Lung microvascular endothelial cell (primary cell): ENCODE results near the gene NMRK2. TPM values are rescaled to one million over a fixed set of nuclear protein-coding genes. Genes with fewer than 3 reads are reported as not detected.

Experiments
- DNase-seq, 2 donors: peaks; one replicate each; pipeline versions ENCODE4 v3.0.0 to v3.0.0-alpha.2; 2010; ENCODE audit warnings: low read depth in 2 of 2
- total RNA-seq: library from RNA; depleted of rRNA; stranded (reverse); fragments of >200 nt; gene quantifications from 2 replicates; pipeline ENCODE4 v1.2.1, GENCODE V29; 2014

Gene NMRK2
- total RNA-seq, 1 donor from 2014 or later: not detected

DNA sequence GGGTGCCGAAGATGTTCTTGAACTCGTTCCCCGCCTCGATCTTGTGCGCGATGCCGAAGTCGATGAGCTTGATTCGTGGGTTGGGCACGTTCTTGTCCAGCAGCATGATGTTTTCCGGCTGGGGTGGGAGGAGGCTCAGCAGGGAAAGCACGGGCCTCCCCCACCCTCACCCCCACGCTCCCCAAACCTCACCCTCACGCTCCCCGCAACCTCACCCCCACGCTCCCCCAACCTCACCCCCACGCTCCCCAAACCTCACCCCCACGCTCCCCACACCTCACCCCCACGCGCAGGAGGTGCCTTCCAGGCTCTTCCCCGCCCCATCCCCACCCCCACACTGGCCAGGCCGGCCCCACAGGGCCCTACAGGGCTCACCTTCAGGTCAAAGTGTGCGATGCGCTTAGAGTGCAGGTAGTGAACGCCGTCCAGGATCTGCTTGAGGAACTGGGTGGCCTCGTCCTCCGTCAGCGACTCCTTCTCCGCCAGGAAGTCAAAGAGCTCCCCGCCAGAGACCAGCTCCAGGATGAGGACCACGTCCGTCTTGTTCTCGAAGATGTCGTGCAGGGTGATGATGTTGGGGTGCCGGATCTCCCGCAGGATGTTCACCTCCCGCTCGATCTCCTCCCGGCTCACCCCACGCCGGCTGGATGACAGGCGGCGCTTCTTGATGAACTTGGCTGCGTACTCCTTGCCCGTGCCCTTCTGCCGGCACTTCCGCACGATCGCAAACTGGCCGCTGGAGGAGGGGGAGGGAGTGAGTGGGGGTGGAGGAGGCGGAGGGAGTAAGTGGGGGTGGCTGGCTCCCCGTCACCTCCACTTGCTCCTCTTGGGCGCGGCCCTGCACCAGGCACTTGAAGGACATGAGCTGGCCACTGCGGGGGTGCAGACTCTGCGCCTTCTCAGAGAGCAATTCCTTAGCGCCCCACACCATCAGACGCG is 31.7 kb downstream of the NMRK2 start:
- DNase-seq: no peak

DNA sequence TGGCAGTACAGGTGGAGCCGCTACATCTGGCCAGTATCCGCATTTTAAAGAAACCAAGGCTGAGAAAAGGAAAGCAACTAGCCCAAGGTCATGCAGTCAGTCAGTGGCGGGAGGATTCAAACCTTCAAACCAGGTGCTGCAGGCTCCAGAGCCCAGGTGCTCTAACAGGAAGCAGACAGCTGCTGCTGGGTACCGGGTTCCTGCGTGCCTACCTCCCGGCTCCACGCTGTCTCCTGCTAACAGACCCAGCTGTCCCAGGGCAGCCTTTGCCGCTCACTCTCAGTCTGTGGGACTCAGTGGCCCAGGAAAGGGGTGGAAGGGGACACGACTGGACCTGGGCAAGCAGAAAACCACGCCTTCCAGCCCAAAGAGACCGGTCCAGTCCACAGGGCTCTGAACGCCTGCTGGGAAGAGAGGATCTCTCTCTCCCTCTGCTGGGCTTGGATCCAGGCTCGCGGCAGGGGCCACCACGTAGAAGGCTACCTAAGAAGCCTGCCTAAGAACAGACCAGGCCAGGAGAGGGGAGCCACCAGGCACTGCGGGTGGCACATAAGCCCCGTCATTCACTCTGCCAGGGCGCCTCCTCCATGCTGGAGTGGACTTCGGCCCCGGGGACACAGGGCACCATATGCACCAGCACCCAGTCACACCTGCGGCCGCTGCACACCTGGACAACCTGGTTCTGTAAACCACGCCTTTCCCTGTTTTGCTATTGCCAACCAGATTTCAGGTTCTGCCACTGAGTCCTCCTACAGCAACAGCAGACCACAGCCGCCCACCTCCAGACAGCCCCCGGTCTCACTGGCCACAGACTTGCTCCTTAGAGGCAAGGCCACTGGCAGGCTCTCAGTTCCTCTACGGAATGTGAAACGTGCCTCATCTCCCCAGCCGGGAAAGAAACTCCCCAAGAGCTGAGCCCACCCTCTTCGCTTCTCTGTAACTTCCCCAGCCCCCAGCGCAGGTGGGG is 33.5 kb downstream of the NMRK2 start:
- no peak for DNase-seq

DNA sequence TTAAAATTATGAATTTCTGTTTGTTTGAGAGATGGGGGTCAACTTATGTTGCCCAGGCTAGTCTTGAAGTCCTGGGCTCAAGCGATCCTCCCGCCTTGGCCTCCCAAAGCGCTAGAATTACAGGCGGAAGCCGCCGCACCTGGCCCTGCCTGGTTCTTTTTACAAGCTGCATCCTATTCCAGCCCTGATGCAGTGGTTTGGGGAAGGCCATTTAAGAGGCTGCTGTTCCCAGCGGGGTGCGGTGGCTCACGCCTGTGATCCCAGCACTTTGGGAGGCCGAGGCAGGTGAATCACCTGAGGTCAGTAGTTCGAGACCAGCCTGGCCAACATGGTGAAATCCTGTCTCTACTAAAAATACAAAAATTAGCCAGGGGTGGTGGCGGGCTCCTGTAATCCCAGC is 35.1 kb downstream of the NMRK2 start:
- peak in 1 of 2 donors; percentile 1 for DNase-seq

DNA sequence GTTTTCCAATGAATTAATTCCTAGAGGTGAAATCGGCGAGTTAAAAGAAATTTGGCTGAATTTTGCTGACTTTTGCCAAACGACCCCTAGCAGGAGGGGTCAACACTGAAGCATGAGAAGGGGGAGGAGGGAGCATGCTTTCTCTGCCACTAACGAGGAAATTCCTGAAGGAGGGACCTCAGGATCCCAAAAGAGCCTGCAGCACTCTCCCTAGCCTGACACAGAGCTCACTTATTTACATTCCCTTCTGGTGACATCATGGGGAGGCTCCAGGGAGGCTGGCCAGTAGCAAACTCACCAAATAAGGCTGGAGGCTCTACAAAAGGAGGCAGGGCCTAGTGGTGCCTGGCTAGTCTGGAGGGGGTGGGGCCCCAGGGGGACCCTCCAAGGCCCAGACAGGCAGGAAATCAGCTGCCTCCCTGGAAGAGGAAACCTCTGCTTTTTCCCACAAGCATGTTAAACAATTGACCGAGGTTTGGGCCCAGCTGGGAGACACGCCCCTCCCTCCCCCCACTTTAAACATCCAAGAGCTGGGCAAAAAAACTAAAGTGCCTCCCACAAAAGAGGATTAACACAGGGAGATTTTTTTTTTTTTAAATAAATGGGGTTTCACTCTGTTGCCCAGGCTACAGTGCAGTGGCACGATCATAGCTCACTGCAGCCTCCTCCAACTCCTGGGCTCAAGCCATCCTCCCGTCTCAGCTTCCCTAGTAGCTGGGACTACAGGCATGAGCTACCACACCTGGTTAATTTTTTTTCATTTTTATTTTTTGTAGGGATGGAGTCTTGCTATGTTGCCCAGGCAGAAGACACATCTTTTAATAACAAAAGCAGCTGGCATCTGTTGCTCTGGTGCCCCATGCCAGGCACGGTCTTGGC is 35.9 kb downstream of the NMRK2 start:
- DNase-seq: peak; percentile 99 to 100

DNA sequence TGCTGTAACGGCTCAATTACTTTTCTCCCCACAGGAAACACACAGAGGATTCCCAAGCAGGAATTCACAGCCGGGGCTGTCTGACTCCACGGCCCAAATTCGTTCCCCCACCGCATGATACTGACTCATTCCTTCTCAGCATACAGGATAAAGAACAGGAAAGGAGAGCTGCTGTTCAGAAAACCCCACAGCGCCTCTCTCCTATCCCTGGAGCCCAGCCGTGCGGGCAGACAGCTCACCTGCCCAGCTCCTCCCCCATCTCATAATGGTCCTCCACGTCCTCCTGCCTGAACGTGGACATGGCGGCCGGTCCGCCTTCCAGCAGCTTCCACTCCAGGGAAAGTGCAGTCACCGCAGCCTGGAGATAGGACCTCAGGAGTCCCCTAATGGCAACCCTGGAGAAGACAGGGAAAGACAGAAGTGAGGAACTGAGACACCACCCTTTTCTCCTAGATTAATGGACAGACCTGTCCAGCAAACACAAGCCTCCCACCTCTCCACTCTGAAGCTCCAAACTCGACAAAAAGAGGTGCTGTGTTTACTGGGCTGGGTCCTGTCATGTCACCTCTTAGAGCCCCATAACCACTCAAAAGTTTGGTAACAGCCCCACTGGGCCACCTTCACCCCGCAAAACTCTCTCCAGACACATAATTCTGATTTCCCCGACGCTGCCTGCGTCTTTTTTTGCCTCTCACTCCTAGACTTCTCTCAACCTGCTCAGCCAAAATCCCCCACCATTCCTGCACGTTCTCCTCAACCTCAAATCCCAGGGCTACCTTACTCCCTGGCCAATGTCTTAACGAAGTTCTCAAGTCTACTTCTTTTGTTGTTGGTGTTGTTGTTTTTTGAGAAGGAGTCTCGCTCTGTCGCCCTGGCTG is 36.8 kb downstream of the NMRK2 start:
- DNase-seq: peak; percentile 81 to 87

DNA sequence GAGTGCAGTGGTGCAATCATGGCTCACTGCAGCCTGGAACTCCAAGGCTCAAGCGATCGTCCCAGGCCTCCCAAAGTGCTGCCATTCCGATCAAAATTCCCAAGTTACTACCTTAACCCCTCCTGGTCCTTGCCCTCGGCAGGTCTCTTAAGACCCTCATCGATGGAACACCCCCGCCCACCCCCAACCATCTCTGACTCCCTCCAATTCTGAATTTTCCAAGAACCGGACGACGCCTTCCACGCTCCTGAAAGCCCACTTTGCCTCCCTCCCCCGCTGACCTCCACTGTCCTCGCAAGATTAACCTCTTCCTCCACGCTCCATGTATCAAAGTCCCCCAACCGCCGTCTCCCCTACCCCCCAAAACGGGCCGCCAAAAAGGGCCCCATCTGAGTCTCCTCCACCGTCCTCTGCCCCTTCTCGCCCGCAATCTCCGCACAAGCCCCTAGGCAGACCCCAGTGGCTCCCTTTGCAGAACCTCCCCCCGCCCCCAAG is 37.5 kb downstream of the NMRK2 start:
- peak in 1 of 2 donors; percentile 18 for DNase-seq

DNA sequence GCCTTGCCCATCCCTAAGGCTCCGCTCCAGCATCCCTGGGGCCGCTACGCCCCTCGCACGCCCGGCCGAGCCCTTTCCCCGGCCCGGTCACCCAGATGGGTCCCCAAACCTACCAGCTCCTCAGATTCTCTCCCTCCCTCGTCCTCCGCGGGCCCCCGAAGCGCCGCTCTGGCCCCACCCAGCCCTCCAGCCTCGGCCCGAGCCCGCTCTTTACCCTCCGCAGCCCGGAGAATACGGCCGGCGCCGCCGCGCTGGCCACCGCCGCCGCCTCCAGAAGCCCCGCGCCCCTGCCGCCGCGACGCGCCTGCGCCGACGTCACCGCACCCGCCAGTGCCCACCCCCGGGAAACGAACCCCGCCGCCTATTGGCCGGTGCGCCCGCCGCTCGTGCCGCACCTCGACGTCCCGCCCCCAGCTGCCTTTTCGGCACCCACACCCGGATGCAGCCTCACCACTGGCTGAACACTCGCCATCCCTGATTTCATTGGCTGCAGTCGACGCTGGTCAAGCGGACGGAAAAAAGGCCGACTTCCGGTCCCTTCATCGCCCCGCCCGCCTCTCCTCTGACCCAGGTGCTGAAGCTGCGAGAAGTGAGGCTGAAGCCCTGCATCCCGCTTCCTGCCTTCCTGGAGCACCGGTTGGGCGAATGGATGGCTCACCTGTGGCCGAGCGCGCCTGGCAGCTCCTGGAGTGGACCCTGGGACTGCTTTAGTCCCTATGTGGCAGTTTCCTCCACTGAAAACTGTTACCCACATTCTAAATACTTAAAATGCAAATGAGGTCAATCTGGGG is 38.1 kb downstream of the NMRK2 start, which contains the start of gene DAPK3:
TSS of gene DAPK3 (minus strand) at position 292 of the 791 bp plus-strand sequence. CDS start 1,364 bp downstream, outside the sequence.
- DNase-seq: peak; percentile 98 to 99

DNA sequence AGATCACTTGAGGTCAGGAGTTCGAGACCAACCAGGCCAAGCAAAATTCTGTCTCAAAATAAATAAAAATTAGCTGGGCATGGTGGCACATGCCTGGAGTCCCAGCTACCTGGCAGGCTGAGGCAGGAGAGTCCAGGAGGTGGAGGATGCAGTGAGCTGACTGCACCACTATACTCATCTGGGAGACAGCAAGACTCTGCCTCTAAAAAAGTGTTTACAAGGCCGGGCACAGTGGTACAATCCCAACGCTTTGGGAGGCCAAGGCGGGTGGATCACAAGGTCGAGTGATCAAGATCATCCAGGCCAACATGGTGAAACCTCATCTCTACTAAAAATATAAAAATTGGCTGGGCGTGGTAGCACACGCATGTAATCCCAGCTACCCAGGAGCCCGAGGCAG is 42.3 kb downstream of the NMRK2 start:
- peak in 1 of 2 donors; percentile 1 for DNase-seq

DNA sequence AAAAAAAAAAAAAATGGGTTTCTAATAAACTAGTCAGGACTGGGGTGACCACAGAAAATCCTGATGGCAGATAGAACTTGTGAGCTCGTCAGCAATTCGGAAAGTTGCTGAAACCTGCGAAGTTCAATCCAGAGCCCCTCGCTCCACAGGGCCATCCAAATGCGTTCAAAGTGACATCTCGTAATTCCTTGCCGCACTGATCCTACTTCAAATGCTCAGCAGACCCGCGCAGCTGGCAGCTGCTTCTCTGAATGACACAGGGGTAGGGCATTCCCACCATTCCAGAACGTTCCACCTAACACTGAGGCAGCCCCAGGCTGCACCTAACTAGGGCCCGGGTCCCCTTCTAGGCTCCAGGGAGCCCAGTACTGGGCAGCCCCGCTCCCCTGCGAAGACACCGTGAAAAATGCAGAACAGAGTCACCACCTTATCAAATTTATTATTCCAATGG is 42.8 kb downstream of the NMRK2 start:
- DNase-seq: peak; percentile 0 to 13

DNA sequence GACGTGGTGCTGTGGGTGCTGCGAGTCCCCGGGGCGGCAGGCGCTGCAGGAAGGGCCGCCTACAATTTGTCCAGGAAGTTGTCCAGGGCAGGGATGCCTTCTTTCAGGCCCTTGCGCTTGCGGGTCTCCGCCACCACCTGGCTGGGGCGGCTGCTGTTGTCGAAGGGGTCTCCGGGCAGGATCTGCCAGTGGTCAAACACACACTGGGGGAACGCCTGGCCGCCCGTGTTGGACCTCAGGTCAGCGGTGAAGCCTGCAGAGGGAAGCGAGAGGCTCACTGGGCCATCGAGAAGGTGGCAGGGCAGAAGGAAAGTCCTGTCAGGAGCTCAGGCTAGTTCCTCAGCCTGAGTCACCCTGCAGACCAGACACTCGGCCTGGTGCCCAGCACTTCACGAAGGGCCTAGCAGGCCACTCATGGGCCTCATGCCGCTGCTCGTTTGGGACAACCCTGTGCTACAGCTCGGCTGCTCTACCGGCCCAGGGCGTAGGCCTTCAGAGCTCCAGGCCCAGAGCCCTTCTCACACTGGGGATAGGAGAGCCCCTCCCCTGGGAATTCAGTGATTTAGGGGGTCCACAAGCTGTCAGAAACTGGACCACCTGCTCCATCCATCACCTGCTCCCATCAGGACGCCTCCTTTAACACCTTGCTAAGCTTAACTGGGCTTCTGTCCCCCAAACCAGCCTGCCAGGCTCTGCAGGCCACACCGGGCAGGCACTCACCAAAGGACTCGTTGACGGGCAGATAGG is 43.8 kb downstream of the NMRK2 start:
- peak; percentile 1 to 4 for DNase-seq

DNA sequence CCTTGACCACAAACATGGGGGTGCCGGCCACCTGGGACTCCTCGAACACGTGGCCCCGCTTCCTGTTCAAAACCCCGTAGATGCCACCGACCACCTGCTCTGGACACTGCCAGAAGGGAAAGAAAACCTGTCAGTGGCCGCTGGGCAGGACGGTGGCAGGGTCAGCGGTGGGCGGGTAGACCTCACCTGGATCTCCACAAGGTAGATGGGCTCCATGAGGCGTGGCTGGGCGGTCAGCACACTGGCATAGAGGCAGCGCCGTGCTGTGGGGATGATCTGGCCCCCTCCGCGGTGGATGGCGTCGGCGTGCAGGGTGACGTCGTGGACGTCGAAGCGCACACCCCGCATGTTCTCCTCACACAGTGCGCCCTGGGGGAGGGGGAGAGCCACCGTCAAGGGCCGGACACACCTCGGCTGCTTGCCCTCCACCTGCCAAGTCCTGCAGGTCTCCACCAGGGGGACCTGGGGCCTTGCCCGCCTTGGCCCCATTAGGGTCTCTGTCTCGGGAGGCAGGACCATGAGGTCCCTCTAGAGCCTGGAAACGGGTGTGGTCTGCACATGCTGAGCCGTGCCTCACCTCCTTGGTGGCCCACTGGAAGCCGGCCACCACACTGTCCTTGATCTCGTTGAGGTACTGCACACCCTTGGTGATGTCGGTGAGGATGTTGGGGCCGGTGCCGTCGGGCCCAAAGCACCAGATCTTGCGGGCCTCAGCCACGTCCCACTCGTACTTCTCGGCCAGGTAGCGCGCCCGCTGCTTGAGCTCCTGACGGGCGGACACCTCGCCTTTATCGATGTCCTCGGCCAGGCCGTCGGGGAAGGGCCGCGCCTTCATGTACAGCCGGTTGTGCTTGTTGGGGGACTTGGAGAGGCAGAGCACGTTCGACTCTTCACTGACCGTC is 44.6 kb downstream of the NMRK2 start:
- peak; percentile 3 to 7 for DNase-seq

DNA sequence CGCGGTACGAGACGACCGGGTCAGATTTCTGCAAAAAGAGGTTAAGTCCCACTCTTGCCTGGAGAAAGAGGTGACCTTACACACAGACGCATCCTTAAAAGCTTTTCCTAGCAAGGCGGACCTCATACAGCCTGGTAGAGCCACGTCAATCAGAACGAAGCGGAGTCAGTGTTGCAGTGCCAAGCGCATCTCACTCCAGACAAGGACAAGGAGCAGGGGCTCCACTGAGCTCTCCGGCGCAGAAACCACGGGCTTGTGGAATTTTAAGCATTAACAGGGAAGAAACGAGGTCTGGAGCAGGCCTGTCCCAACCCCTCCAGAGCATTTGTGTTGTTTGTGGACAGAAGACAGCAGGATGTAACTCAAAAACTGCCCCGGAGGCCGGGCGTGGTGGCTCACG is 45.3 kb downstream of the NMRK2 start:
- DNase-seq: peak in 1 of 2 donors; percentile 1

DNA sequence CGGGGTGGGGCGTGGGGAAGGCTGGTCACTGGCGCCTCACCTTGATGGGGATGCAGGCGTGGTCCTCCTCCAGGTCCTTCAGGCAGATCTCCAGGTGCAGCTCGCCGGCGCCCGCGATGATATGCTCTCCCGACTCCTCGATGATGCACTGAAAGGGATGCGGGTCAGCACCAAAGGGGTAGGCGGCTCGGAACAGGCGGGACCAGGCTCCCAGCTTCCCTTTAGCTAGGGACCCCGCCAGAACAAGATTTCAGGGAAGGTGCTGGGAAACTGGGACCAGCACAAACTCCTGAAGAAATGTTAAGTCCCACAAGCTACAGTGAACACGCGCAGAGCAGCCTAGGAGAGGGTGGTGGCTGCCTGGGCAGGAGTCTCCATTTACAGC is 46.4 kb downstream of the NMRK2 start:
- peak; percentile 1 to 2 for DNase-seq

DNA sequence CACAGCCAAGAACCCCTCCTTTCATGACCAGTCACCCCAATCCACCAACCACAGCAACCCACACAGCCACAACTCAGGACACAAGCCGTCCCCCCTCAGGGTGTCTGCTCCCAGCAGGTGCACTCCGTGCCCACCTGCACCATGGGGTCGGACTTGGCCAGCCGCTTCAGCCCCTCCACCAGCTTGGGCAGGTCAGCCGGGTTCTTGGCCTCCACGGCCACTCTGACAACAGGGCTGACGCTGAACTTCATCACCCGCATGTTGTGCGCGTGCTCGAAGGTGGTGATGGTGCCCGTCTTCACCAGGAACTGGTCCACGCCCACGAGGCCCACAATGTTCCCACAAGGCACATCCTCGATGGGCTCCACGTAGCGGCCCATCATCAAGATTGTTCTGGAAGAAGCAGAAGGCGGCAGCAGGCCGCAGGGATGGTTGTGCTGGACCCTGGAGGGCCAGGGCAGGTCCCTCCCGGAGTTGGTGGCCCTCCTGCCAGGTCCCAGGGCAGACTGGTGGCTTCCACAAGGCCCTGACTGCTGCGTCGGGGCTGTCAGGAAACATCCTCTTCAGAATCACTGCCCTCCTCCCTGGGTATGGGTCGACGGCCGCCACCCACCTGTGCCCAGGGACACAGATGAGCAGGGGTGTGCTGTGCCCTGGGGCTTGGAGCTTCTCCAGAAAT is 46.9 kb downstream of the NMRK2 start:
- DNase-seq: no peak

DNA sequence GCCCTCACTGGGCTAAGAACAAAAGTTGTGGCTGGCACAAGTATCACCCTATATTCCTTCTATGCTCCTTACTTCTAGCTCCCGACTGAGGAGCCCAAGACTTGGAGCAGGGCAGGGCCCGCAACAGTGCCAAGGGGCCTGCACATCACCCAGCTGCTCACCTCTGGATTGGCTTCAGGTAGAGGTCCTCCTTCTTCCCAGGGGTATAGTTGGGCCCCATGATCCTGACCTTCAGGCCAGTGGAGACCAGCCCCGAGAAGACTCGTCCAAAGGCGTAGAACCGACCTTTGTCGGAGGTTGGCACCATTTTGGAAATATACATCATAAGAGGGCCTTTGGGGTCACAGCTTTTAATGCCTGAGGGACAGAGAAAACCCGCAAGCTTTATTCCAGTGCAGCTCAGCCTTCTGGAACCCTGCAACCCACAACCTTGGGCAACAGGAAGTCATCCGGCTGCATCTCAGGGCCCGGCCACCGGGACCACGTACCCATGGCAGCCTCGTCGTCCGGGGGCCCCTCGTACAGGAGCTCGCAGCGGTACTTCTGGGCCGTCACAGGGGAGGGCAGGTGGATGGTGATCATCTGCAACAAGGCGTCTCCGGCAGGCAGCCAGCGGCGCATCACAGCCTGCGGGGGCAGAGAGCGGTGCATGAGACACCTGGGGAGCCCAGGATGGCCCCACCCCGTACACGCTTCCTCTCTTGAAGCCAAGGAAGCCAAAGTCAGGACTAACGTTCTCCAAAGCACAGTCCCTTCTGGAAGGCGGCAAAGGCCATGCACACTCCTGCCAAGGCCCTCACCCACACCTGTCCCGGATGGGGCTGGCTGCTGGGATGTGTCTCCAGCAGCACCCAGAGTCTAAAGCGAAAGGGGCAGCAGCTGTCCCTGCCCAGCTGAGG is 47.7 kb downstream of the NMRK2 start:
- peak in 1 of 2 donors; percentile 1 for DNase-seq
